Measurements from ENCODE around the gene CYFIP1. TPM values are rescaled to one million over a fixed set of nuclear protein-coding genes. Genes with fewer than 3 reads are reported as not detected.

The CYFIP1 gene
- total and polyA plus RNA-seq, 2 donors from 2014 or later, result 32.3 to 143 TPM

GRCh38 chr15:22968366-22968765 lies 11.8 kb downstream of the CYFIP1 start:
- Histone ChIP-seq H3K27me3 (ENCODE audit: control insufficient read depth, insufficient read depth, low read length) (no peaks in the 10 kb centered on the region), H3K9ac (ENCODE audit: low read length in 3 of 3) (no peak overlapping the region), H3K4me3 (ENCODE audit: low read length in 3 of 3) (no peak overlapping the region), H3K4me1 (ENCODE audit: control insufficient read depth in 2 of 3, insufficient read depth in 2 of 3, low read depth in 1 of 3, low read length in 3 of 3) (peaks cover 0 to 16% (median 4%) of the 10 kb centered on the region in 3 donors), H3K9me3 (ENCODE audit: control insufficient read depth in 2 of 3, insufficient read depth in 1 of 3, low read length in 3 of 3) (no peaks in the 10 kb centered on the region), H3K36me3 (ENCODE audit: control insufficient read depth in 2 of 3, insufficient read depth in 3 of 3, low read length in 3 of 3) (no peaks in the 10 kb centered on the region), H3K27ac (ENCODE audit: low read depth in 2 of 2, low read length in 2 of 2) (no peak overlapping the region)
- FAIRE-seq (no peak), DNase-seq (no peak)
- intact Hi-C loops (cut with DNase I), result no loop called here
- TF ChIP-seq CTCF (IDR thresholded peaks at IDR 0.05; ENCODE audit: borderline replicate concordance, extremely low read depth, insufficient read depth), result no peak

DNA sequence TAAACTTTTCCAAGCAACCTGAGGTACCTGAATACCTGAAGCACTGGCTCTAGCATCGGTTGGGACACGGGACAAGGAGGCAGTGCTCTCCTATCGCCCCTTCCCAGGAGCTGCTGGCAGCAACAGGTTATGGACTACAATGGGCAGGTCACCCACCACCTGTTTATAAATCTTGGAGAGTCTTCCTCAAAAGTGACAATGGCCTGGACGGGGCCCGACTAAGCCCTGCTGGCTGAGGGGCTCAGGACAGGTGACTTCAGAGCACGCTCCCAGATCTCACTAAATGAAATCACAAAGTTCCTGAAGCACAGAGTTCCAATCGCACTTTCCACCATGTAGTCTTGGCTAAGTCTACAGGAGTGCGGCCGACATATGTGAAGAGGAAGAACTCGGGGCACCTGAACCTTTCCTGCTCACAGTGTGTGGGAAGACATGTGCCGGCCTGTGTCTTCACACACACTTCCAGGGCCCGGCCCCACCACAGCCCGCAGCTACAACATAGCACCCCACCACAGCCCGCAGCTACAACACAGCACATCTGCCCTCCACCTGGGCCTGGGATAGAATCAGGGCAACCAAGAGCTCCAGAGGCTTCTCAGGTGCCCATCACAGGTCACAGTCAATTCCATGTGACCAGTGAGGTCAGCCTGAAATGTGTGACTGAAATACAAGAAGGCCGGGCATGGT lies 12.9 kb downstream of the CYFIP1 start:
- TF ChIP-seq CTCF (IDR thresholded peaks at IDR 0.05; ENCODE audit: borderline replicate concordance, extremely low read depth, insufficient read depth), result no peak
- no peaks in the 10 kb centered on the region for H3K36me3 ChIP-seq (ENCODE audit: control insufficient read depth in 2 of 3, insufficient read depth in 3 of 3, low read length in 3 of 3)

DNA sequence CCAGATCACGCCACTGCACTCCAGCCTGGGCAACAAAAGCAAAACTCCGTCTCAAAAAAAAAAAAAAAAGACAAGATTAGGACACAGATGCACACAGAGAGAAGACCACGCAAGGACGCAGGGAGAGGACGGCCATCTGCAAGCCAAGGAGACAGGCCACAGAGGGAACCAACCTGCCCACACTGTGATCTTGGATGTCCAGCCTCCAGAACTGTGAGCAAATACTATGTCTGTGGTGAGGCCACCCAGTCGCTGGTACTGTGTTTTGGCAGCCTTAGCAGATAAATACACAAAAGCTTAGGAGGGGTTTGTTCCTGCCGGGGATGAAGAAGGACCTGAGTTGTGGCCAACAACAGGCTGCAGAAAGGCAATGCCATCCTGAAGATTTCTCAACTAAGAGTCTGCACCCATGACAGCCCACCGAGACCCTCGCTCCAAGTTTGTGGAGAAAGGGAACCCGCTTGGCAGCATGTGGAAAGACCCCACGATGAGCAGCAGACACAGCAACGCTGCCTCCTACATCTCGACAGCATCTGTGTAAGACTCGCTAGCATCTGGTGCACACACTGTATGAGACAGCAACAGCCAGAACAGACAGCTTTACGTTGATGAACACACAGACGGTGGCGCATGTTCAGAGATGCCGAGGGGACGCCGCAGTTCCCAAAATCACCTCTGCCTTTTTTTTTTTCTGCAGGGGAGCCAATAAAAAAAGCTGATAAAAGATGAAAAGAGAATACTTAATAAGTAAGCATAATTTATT lies 13.7 kb downstream of the CYFIP1 start:
- peaks cover 0 to 16% (median 8%) of the 10 kb centered on the region in 3 donors for H3K4me1 ChIP-seq (ENCODE audit: control insufficient read depth in 2 of 3, insufficient read depth in 2 of 3, low read depth in 1 of 3, low read length in 3 of 3)
- no peak overlapping the region for H3K27ac ChIP-seq (ENCODE audit: low read depth in 2 of 2, low read length in 2 of 2)
- no peak overlapping the region for H3K4me3 ChIP-seq (ENCODE audit: low read length in 3 of 3)
- DNase-seq, result no peak
- H3K27me3 ChIP-seq (ENCODE audit: control insufficient read depth, insufficient read depth, low read length), result no peaks in the 10 kb centered on the region
- TF ChIP-seq CTCF (IDR thresholded peaks at IDR 0.05; ENCODE audit: borderline replicate concordance, extremely low read depth, insufficient read depth), result no peak
- no peak for FAIRE-seq
- intact Hi-C loops (cut with DNase I), result no loop called here
- no peaks in the 10 kb centered on the region for H3K36me3 ChIP-seq (ENCODE audit: control insufficient read depth in 2 of 3, insufficient read depth in 3 of 3, low read length in 3 of 3)
- no peak overlapping the region for H3K9ac ChIP-seq (ENCODE audit: low read length in 3 of 3)
- H3K9me3 ChIP-seq (ENCODE audit: control insufficient read depth in 2 of 3, insufficient read depth in 1 of 3, low read length in 3 of 3), result no peaks in the 10 kb centered on the region

More for the DNA sequence above, 12.9 kb downstream of the CYFIP1 start:
- intact Hi-C loops (cut with DNase I), result no loop called here
- no peak overlapping the region for H3K9ac ChIP-seq (ENCODE audit: low read length in 3 of 3)
- DNase-seq (no peak), FAIRE-seq (no peak)
- no peaks in the 10 kb centered on the region for H3K27me3 ChIP-seq (ENCODE audit: control insufficient read depth, insufficient read depth, low read length)
- no peak overlapping the region for H3K27ac ChIP-seq (ENCODE audit: low read depth in 2 of 2, low read length in 2 of 2)
- peaks cover 0 to 16% (median 8%) of the 10 kb centered on the region in 3 donors for H3K4me1 ChIP-seq (ENCODE audit: control insufficient read depth in 2 of 3, insufficient read depth in 2 of 3, low read depth in 1 of 3, low read length in 3 of 3)
- H3K9me3 ChIP-seq (ENCODE audit: control insufficient read depth in 2 of 3, insufficient read depth in 1 of 3, low read length in 3 of 3), result no peaks in the 10 kb centered on the region
- no peak overlapping the region for H3K4me3 ChIP-seq (ENCODE audit: low read length in 3 of 3)
